NCI-H510A (cell line): ENCODE data around the gene PSMG3.
"Not testable (repeated sequence)": the region's sequence is repeated elsewhere in the genome, so short reads cannot be mapped to it uniquely, and the experiment has no call there.

Experiments
- DNase-seq: peaks from one replicate; lab custom pipeline; 2025; lab: John Stamatoyannopoulos, UW

The PSMG3 gene

DNA sequence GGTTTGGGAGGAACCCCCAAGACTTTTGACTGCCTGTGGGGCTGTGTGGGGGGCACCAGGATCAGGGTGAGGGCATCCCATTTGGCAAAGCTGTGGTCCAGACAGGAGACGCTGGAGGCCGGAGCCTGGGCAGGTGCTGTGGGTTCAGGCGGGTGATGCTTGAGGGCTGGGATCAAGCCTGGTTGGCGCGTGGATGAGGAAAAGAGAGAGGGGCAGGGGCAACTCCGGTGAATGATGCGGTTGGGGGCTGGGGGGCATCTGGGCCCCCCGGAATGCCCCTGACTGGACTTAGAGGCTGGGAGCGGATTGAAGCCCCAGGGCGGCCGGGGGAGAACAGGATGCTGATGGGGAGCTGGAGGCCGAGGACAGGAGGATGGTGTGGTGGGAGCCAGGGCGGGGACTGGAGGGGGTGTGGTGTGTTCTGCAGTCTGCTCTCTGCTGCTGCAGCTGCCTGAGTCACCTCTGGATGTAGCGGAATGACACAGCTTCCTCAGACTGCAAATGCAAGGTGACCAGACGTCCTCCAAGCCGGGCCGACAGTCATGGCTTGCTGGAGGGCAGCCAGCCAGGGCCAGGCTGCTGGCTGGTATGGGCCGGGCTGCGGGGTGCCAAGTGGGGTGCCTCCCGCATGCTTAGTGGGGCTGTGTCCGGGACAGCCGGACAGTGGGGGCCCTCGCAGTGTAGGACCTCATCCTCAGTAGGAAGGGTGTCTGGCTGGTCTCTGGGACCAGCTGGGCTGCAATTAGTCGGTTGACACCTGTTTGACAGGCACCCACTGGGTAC is 36.1 kb downstream of the PSMG3 start:
- DNase-seq, result no peak

DNA sequence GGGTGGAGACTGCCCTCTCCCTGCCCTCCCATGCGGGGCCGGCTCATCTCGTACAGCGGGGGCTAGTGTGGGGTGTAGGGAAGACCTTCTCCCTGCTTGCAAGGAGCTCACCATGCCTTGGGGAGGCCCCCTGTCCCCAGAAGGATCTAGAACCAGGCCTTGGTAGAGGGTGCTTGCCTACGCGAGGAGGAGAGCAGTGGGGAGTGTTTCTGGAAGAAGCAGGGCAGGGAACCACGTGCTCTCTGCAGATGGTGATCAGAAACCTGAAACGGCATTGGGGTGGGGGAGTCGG is 36.6 kb downstream of the PSMG3 start:
- no peak for DNase-seq

- DNase-seq, result no peak
Measured at GRCh38 chr7:1532456-1533254, 37.2 kb downstream of the PSMG3 start.

DNA sequence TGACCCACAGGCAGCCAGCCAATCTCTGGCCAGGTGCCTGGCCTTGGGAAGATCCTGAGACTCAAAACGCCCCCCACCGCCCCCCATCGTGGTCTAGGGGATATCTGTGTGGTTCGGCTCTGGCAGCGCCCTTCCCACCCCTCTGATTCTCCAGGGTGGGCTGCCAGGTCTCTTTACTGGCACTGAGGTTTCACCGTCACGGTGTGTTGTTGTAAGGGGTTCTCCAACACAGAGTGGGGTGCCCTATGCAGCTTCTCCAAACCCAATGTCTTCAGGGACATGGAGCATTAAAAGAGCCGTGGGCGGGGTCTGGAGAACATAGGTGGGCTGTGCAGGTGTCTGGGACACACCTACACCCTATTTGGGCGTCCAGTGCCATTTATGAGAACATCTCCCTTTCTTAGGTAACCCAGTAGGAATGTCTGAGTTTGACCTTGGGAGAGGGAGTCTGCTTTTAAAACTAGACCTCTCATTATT is 37.8 kb downstream of the PSMG3 start:
- DNase-seq, result no peak

- DNase-seq, result no peak
Measured at GRCh38 chr7:1531263-1531978, 38.4 kb downstream of the PSMG3 start.

DNA sequence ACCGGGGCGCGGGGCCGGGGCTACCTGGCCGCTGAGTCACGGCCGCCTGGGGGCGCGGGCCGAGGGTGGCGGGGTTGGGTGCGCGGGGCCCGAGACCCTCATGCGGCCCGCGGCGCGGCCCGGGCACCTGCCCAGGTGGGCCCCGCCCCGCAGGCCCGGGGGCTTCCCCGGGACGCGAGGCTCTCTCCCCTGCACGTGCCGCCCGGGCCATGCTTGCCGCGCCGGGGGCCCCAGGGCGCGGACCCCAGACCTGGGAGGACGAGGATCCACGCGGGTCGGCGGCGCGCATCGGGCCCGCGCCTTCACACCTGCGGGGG is 38.9 kb downstream of the PSMG3 start:
- no peak for DNase-seq

DNA sequence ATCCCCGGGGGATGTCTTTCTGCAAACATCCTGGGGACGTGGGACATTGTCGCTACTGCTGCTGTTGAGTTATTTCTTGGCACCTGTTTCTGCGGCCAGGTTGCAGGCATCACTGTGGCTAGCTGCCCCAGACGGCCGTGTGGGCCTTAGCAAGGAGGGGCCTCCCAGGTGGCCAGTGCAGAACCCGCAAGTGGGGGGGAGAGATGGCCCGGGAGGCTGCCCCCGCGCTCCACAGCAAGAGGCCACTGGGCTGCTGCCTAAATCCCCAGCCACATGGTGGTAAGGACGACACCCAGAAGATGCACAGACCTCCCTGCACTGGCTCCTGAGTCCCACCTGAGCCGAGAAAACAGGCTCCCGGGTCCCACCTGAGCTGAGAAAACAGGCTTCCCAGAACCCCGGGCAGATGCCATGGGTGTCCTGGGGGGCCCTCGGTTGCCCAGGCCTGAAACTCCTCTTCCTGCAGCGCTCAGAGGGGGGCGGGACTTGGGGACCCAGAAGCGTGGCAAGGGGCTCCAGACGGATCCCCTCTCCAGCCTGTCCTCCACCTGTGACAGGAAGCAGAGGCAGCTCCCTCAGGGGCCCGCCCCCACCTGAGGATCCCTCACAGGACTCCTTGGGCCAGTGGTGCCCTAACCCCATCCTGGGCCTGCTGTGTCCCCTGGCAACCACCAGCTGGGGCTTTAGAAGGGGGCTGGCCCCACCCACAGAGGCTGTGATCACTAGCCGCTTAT is 40.3 kb downstream of the PSMG3 start:
- DNase-seq, result no peak

DNA sequence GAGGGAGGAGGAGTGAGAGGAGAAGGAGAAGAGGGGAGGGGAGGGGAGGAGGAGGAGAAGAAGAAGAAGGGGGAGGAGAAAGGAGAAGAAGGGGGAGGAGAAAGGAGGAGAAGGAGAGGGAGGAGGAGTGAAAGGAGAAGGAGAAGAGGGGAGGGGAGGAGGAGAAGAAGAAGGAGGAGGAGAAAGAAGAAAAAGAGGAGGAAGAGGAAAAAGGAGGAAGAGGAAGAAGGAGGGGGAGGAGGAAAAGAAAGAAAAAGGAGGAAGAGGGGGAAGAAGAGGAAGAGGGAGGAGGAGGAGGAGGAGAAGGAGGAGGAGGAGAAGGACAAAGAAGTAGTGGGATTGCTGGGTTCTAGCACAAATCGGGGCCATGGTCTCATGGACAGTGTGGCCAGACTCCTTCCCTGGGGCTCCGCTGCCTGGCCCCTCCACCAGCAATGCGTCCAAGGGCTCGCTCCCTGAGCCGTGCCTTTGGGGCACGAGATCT is 43.5 kb downstream of the PSMG3 start:
- no peak for DNase-seq

- DNase-seq, result no peak
Measured at GRCh38 chr7:1525409-1525808, 44.4 kb downstream of the PSMG3 start.

GRCh38 chr7:1523844-1524243 is 46.0 kb downstream of the PSMG3 start:
- DNase-seq, result no peak

GRCh38 chr7:1523208-1523607 is 46.6 kb downstream of the PSMG3 start:
- no peak for DNase-seq

GRCh38 chr7:1521456-1521855 is 48.4 kb downstream of the PSMG3 start:
- no peak for DNase-seq

DNA sequence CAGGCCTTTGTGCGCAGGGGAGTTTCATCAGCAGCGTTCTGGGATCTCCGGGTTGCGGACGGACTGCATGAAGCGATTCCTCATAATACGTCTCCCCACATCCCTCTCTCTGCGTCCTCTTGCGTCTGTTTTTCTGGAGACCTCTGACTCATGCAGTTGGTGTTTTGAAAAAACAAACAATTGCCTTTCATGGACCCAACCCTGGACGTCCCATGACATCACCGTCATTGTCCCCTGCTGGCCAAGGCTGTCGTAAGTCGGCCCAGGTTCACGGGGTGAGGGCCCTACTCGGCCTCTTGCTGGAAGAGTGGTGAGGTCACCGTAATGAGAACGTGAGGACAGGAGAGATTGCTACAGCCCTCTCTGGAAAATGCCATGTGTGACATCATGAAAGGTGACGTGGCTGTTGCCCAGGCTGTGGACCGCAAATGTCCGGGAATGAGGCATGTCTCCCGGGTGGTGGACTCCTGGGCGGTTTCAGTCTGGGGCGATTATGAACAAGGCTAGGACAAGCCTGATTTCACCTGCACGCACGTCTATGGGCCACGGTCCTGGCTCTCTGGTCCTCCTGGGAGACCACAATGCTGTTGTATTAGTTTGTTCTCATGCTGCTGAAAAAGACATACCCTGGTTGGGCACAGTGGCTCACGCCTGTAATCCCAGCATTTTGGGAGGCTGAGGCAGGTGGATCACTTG is 49.1 kb downstream of the PSMG3 start:
- no peak for DNase-seq

GRCh38 chr7:1519322-1519922 is 50.4 kb downstream of the PSMG3 start:
- DNase-seq, result not testable (repeated sequence)
